SKM-1 treated with dmso at 0.1 percent for 144 hours (cell line): ENCODE measurements around the gene FAM135A.

Experiments used
- DNase-seq: peaks from one replicate; lab custom pipeline; 2025; ENCODE audit not compliant: unreplicated experiment; lab: John Stamatoyannopoulos, UW

The FAM135A gene

DNA sequence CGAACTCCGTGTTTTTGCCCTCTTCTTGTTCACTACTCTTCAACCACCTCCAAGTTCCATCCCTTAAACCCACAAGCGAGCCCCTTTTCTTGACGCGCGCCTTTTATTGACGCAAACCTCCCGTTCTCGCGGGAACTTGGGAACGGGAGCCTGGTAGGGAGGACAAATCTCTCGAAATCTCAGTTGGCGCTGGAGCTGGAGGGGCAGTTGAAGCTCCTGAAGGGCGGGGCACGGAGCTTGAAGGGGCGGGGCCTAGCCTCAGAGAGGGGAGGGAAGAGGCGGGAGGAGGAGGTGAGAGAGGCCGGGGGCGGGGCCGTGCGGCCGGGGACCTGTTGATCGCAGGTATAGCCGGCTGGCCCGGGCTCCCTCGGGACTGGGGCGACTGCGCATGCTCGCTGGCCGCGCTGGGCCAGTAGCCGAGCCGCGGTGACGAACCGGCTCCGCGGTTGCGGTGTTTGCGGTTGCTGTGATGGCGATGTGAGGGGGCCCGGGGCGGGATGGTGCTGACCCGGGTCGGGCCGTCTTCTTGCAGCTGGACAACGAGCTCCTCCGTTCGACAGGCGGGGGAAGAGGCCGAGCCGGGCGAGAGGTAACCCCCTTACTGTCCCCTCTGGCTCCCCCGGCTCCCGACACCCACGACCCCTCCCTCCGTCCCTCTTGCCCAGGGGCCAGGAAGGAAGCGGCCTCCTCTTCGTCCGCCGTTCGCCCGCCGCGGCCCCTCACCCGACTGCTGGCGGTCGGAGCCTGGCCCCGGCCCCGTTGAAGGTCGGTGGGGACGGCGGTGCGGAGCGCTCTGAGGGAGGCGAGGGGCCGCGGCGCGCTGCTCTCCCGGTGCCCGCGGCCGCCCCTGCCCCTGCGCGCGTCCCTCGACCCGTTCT lies at the start of gene FAM135A:
Gene FAM135A, plus strand, starts transcription at position 395 of the 878 bp plus-strand sequence. CDS start 14,835 bp downstream, outside the sequence.
- DNase-seq = peak; percentile 97

DNA sequence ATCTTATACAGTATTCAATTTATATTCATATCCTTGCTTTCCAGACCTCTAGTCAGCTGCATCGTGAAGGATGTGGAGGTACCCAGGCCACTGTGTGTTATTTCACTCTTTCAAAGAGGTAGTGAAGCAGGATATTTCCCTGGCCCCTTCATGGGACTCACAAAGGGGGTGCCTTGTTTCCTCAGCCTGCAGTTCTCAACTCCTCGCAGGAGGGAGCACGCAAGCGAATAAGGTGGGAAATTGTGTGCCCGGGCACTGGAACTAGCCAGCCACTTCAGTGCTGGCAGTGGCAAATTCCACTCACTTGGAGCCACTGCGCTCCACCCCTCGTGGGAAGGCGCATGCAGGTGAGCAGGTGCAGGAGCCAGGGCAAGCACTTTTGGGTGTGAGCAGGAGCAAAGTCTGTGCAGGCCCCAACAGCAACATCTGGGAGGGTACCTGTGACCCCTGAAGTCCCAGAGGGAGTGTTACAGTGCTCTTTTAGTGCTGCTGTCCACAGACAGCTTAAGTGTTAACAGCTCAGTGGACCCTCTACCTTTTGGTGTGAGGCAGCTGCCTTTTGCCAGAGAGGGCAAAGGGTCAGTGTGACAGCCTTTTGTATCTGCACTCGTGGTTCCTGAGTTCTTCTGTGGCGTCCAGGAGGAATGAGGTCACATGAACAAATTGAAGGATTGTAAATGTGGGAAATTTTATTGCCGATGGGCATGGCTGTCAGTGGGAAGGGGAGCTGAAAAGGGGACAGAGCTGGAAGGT lies 49.4 kb upstream of the FAM135A start:
- no peak for DNase-seq

DNA sequence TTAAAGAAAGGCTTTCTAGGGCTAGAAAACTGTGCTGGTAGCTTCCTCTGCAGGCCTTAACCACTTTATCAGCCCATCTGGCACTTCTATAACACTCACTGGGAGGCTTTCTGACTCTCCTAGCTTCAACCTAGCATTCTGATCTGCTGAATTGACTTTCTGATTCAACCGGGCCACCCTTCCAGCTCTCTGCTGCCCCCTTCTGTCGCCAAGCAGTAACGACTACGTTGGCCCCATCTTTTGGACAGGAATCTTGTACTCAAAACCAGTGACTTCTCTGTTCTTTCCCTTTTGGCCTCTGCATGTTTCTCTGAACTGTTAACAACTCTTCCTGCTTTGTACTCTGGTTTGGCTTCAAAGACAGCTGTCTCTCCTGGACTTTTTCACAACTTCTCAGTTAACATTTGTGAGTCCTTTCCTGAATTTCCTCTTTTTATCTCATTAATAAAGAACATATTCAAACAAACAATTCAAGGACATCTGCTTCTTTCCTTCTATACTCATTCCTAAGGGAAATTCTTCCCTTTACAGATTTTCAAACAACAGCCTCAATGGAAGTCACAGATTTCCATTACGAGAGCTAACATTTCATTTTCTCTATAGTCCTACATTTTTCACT lies 43.9 kb upstream of the FAM135A start:
- peak; percentile 65 for DNase-seq

DNA sequence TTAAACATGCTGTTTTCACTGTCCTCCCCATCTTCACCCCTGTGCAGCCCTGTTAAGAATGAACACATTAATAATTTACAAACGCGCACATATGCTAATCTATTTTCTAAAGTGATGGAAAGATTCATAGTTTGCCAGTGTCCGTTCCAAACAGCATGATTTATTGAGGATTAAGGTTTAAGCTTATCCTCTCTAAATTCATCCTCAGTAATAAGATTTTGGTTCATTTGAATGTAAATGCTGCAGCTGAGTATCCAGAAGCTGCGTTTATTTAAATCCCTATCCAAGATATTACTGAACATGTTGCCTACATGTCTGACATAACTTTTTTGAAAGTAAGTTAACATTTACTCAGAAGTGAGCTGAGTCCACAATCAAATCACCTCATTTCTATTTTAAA lies 42.8 kb upstream of the FAM135A start:
- no peak for DNase-seq

DNA sequence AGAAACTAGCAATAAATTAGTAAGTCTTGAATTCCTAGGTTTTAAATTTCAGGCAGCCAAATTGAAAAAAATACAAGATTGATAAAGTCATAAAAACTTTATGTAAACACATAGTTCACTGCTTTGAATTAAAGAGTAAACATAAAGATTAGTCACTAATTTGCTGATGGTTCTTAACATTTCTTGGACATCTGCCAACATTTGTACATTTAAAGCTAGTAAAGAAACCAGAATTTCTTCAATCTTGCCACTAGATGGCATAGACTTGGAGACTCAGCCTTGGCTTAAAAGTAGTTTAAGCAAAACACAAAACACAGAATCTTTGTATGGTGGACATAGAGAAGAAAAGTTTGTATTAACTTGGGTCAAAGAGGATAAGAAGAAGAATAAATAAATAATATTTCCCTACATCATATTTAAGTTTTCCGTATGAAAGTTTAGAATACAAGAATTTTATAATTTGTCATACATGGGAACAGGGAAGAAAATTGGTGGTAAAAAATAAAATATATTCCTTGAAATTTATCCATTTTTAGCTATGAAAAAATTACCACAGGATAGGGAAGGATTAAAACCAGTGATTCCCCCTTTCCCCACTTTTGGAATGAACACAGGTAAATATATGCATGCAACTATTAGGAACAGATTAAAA lies 41.7 kb upstream of the FAM135A start:
- peak; percentile 72 for DNase-seq

DNA sequence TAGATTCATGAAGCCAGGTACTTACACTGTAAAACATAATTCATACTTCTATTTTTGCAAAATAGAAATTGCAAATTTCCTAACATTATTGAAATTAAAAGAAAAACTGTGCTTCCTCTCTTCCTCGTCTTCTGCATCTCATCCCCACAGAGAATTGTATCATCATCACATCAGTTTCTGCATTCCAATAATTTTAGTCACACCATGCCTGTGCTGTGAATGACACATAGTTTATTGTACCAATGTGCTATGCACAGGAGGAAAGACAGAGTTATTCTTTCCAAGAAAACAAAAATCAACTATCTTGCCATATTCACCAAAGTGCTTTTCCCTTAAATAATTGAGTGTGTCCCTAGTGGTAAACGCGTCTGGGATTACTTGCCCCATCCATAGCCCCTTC lies 38.1 kb upstream of the FAM135A start:
- DNase-seq = no peak

DNA sequence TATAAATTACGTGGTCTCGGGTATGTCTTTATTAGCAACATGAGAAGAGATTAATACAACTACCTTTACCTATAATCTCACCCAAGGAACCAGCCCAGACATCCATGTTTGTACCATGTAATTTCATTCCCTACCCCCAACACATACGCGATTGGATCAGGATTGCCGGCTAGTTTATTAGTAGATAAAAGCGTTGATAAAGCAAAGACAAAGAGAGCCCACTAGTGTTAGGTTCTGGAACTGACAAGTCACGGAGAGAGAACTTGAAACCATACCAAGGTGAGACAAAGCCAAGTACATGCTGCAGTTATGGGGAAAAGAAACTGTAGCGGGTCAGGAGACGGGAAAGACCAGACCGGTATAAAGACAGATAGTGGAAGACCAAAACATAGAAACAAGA lies 37.4 kb upstream of the FAM135A start:
- DNase-seq = no peak

DNA sequence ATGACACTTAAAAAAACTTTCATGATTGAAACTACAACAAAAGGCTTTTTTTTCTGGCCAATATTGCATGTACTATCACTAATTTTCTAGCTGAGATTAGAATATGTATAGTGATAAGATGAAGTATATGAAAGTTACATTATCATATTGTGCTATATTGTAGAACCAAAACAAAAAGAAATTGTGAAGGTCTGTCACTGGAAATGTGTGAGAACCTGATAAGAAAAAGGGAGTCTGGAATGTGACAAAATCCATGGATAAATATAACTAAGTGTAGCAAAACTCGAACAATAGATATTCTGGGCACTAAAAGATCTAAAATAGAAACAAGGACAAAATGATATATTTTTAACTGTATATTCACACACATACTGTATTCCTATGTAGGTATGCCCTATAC lies 36.7 kb upstream of the FAM135A start:
- no peak for DNase-seq

DNA sequence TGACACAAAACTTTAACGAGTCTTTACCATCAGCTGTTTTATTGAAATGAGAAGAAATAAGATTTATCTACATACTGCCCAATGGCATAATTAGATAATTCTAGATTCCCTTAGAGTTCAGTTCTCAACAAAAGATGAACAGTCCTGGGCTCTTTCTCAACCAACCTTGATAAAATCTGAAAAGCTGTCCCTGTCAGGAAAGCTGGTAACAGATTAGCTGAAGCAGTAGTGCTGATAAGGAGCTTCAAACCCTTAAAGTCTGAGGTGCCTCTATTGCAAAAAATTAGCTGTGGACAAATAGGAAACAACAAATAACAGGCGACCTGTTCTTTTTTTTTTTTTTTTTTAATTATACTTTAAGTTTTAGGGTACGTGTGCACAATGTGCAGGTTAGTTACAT lies 35.9 kb upstream of the FAM135A start:
- DNase-seq = no peak

DNA sequence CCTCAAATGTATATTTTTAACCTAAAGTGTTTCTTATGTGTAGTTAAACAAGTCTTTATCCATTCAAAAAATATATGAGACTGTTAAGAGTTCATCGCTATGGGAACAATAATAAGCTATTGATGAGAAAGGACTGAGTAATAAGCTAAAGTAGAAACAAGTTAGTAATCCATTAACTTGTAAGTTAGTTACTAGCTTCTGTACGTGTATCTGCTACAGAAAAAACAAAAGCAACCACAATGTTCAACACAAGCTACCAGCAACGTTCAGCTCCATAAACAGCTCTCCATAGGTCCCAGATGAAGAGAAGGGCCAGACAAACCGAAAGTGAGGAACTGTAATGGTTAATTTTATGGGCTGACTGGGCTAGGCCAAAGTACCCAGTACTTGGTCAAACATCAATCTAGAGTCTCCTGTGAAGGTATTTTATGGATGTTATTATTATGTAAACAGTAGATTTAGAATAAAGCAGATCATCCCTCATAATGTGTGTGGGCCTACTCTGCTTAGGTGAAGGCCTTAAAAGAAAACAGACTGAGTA lies 33.8 kb upstream of the FAM135A start:
- DNase-seq = no peak

DNA sequence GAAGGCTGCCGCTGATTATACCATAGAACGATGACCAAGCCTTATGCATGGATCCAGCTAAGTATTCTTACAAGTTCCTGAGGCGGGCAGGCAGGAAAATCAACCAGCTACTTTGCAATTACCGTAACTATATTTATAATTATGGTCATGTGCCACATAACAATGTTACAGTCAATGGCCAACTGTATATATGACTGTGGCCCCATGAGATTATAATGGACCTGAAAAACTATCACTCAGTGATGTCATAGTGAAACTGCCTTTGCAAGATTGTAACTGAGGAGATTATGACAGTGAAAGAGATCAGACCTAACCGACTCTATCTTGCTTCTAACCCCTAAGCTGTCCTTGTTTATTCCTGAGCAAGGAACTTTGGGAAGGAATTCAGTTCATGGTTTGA lies 33.1 kb upstream of the FAM135A start:
- no peak for DNase-seq

DNA sequence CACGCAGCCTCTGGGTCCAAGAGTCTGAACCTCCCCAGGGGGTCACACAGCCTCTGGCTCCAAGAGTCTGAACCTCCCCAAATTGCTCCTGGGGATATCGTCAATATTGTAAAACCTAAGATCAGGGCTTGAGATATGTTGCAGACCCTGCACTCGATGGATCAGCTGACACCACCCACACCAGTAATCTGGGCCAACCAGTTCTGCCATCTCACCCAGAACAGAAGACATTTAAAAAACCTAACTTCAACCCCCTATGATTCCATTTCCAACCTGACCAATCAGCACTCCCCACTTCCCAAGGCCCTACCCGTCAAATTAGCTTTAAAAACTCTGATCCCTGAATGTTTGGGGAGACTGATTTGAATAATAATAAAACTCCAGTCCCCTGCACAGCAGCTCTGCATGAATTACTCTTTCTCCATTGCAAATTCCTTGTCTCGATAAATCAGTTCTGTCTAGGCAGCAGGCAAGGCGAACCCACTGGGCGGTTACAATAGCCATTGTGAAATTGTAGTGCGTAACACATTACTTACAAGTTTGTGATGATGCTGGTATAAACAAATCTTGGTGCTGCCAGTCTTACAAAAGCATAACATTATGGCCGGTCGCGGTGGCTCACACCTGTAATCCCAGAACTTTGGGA lies 32.4 kb upstream of the FAM135A start:
- DNase-seq = no peak

DNA sequence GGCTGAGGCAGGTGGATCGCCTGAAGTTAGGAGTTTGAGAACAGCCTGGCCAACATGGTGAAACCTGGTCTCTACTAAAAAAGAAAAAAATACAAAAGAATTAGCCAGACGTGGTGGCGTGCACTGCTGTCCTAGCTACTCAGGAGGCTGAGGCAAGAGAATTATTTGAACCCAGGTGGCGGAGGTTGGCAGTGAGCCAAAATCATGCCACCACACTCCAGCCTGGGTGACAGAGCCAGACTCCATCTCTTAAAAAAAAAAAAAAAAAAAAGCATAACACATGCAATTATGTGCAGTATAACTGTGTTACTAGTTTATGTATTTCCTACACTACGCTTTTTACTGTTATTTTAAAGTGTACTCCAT lies 31.9 kb upstream of the FAM135A start:
- DNase-seq = no peak

DNA sequence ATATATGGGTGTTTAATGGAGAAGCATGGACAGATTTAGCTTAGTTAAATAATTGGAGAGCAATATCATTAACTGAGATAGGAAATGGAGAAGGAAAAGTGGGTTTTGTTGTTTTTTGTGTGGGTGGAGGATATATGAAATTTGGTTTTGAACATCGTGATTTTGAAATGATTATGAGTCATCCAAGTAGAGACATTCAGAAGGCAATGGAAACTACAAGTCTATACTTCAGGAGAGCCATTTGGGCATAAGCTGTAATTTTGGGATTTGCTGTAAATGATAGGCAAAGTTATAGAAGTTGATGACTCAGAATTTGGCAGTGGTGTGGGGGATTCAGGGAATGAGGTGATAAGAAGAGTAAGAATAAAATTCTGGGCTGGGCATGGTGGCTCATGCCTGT lies 27.4 kb upstream of the FAM135A start:
- DNase-seq = no peak

DNA sequence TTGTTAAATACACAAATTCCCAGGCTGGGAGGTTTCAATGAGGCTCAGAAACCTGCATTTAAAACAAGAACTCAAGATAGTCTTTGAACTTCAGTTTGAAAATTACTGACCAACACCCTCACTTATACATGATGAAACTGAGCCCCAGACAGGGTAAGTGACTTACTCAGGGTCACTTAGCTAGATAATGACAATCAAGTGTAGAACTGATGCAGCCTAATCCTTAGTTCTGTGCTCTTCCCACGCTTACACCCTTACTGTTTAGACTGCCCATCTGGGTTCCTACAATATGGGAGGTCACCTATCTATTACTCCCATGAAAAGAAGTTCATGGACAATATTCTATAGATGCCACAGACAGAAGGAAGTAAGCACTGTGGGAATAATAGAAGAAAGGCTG lies 24.5 kb upstream of the FAM135A start:
- no peak for DNase-seq

DNA sequence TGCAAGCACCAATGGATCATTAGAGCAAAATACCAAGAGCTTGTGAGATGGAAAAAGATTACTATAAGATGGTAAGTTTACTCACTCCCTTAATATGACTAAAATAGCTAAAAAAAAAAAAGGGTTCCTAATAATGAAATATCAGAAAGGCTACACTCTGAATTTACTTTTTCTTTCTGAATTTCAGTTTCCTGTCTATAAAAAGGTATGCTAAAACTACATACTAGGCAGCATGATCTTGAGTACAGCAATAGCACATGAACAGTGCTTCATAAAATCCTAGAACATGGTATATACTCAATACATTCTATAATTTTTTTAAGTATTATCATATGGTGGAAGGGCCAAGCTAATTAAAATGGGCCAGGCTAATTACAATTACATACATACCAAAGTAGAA lies 24.0 kb upstream of the FAM135A start:
- no peak for DNase-seq

DNA sequence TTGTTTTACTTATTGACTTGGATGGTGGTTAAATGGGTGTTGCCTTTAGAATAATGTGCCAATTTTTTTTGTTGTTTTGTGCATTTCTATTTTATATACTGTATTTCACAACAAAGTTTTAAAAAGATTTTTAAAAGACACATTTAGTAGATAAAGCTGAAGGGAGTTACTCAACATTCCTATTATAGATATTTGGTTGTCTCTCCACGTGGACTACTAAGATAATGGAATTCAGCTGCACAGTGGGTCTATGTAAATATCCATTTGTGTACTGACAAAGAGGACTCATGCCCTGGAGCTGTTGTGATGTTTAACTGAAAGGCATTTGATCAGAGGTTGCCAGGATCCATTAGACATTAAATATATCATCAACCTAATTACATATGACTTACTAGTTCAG lies 23.2 kb upstream of the FAM135A start:
- no peak for DNase-seq

DNA sequence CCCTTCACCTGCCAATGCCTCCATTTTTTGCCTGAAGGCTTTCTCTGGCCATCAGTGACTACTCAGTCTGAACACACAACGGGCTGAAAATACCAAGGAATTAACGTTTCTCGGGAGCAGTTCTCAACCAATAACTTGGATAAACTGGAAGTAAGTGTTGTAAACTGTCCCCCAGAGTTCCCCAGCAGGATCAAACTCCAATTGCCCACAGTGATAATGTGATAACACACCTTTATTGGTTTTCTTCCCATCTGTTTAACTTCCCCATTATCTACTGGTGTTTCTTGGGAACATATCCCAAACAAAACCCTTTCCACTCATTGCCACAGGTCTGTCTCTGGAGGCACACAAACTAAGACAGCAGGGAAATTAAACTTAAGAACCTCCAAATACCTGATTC lies 21.8 kb upstream of the FAM135A start:
- DNase-seq = no peak

DNA sequence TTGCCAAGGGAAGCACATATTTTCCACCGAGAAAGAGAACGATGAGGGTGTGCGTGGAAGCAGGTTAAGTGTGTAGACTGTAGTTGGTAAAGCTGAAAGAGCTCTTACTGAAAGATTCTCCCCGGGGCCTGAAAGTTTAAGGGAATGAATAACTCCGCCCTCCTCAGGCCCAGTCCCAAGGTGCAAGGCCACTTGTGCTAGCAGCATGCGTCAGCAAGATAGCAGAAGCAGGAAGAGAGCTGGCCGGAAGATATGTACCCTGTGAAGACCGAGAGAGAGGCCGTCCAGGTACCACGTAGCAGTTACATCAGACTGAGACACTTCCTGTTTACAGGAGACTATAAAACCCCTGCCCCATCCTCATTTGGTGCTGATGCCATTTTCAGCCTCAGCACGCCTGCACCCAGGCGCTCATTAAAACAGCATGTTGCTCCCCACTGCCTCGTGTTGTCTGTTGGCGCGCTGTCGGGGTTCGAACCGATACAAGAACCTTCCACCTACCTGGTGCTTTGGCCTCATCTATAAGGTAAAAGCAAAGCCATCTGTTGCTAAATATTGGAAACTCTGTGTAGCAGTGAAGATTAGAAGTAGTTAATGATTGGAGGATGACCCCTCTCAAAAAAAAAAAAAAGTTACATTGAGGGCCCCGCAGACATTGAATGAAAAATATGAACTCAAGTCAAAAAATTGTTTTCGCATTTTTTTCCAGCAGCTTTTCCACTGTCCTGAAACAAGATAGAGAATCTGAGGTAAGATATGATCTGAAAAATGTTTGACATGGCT lies 18.6 kb upstream of the FAM135A start:
- DNase-seq = no peak

DNA sequence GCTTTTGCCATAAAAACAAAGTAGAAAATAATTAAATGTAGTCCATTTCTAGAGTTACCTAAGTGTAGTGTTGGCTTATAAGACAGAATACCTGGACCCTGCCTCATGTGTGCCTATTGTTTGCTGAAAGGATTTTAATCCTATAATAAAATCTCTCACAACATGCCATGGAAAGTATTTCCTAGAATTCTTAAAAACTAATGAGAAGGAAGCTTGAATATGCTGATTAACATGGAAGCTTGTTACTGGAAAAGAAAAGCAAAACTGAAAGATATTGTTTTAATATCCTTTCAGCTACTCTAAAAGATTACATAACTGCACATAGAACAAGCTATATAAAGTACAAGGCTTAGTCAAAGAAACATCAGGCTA lies 18.0 kb upstream of the FAM135A start:
- no peak for DNase-seq
